ENCODE data around the gene DLG1.
"Not testable (repeated sequence)": the region's sequence is repeated elsewhere in the genome, so short reads cannot be mapped to it uniquely, and the experiment has no call there.

Gene DLG1

GRCh38 chr3:197242784-197243432, 55.5 kb downstream of the DLG1 start:
- no peak for DNase-seq (ENCODE audit: low read depth)

DNA sequence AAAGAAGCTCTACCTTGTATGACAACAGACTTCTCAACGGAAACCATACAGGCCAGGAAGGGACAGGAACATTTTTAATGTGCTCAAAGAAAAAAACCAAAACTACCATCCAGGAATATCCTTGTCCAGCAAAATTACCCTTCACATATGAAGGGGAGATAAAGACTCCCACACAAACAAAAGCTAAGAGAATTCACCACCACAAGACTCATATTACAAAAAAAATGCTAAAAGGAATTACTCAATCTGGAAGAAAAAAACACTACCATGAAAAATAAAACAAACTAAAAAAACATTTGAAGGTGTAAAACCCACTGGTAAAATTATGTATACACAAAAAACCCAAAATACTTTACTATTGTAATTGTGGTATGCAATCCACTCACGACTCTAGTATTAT, 57.2 kb downstream of the DLG1 start:
- DNase-seq (ENCODE audit: low read depth): no peak

DNA sequence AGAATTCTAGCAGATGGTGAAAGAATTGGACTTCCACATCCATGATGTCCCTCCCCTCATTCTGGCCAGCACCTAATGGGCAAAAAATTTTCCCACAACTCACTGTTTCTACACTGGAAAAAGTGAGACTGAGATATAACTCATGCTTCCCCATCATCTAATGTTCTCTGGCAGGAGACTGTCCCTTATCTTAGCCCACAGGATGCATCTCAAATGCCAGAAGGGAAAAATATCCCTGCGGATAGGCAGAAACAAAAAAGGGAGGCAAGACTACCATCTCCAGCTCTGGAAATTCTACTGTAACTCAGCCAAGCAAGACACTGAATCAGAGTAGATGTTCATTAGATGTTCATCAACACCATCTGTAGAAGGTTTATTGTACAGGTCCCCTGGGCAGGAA, 58.6 kb downstream of the DLG1 start:
- DNase-seq (ENCODE audit: low read depth): no peak

DNA sequence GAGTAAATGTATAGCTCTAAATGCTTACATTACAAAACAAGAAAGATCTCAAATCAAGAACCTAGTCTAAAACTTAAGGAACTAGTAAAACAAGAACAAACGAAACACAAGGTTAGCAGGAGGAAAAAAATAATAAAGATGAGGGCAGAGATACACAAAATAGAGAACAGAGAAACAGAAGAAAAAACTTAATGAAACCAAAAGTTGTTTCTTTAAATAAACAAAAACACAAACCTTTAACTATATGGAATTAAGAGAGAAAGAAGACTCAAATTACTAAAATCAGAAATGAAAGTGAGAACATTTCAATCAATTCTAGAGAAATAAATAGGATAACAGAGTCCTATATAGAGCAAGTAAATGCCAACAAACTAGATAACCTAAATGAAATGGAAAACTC, 59.6 kb downstream of the DLG1 start:
- DNase-seq (ENCODE audit: low read depth): no peak

DNA sequence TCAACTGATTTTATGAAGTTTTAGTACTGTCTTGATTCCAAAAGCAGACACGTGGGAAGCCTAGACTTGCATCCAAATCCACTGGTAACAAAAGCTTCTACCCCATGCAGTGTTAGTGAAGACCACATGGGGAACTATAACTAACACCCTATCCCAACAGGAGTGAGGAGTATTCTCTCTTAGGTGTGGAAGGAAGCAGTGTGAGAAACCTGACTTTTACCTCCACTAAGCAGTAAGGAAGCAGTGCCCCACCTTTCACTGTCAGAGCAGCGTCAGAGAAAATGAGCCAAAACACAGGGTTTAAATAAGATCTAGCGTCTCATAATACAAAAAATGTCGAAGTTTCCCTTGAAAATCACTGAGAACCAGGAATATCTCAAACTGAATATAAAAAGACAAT, 60.5 kb downstream of the DLG1 start:
- no peak for DNase-seq (ENCODE audit: low read depth)

DNA sequence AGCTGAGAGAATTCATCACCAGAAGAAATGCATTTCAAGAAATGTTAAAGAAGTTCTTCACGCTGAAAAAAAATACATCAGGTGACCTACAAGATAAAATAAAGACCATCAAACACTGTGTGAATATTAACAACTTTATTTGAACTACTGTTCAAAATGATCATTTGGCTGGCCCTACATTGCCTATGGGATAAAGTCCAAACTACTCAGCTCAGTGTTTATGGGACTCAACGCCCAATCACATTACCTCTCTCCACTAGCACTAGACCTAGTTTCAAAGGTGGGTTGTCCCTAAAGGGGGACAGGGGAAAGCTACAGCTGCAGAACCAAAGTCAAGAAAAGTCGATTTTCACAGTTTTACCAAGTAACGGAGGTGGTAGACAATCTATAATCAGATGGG, 62.0 kb downstream of the DLG1 start:
- no peak for DNase-seq (ENCODE audit: low read depth)

- DNase-seq (ENCODE audit: low read depth): no peak
Observed at GRCh38 chr3:197234947-197235914, 63.2 kb downstream of the DLG1 start.

GRCh38 chr3:197231321-197231720, 67.1 kb downstream of the DLG1 start:
- no peak for DNase-seq (ENCODE audit: low read depth)

DNA sequence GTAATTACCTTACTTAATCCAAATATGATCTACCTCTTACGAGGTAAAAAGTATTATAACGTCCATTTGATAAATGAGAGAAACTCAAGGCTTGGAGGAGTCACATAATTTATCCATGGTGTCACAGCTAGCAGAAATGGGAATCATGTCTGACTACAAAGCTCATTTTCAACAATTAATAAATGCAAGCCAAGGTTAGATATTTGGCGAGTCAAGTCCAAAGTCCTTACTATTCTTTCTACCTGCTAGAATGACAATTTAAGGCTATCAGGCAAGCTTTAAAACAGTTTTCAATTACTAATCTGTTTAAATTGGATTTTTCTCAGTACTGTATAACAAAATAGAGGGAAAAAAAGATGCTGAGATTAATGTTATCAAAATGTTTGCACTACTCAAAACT, 68.6 kb downstream of the DLG1 start:
- no peak for DNase-seq (ENCODE audit: low read depth)

DNA sequence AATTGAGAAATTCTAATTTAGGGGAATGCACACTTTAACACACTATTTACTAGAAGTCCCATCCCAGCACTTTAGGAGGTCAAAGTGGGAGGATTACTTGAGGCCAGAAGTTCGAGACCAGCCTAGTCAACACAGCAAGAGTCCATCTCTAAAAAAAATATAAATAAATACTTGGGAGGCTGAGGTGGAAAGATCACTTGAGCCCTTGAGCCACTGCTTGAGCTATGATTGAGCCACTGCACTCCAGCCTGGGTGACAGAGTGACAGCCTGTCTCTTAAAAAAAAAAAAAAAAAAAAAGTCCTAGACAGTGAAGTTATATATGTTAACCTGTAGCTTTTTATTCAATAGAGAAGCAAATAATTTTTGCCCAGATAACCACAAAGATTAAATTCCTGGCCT, 69.2 kb downstream of the DLG1 start:
- no peak for DNase-seq (ENCODE audit: low read depth)

DNA sequence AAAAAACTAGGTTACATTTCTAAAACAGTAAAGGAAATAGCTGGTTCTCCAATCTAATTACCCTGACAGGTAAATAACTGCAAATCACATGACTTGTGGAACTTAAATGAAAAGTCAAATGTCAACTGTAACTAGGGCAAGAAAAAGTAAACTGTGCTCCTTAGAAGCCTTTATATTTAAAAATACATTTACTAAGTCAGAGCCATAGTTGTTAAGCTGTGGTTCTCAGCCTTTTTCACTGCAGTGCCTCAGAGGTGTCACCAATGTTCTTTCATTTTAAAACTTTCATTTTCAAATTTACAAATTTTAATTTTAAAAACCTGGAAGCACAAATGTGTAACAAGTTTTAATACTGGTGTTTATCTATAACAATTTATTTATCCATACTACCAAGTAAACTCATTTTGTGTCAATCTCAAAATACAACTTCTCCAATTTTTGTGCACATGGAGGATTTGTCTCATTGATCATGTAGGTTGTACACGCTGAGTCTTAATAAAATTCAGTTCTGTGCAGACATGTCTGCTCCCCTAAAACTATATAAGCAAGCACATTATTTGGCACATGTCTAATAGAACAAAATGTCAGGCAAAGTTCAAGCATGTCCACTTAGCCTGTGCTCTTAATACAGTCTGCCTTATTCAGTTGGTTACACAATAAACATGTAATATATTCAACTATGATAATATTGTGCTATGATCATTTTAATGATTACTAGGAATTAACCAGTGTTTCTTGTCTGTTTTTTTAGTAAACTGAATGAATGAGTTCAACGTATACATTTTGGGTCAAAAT, 70.4 kb downstream of the DLG1 start:
- no peak for DNase-seq (ENCODE audit: low read depth)

DNA sequence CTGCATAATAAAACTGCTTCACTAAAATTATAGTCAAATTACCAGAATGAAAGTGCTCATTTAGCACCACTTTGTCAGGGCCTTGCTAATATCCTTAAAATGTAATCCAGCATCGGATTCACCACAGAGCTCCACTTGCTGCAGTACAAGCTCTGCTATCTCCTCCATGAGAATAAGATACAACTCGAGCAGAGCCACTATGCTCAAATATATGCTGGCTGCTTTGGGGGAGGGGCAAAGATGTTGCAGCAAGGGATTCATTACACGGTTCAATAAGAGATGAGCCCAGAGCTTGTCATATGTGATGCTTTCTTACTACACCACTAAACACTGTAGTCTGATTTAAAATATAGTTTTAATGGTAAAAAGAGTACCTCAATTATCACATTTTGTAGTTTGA, 72.2 kb downstream of the DLG1 start:
- no peak for DNase-seq (ENCODE audit: low read depth)

- DNase-seq (ENCODE audit: low read depth): no peak
Observed at GRCh38 chr3:197225579-197225978, 72.8 kb downstream of the DLG1 start.

DNA sequence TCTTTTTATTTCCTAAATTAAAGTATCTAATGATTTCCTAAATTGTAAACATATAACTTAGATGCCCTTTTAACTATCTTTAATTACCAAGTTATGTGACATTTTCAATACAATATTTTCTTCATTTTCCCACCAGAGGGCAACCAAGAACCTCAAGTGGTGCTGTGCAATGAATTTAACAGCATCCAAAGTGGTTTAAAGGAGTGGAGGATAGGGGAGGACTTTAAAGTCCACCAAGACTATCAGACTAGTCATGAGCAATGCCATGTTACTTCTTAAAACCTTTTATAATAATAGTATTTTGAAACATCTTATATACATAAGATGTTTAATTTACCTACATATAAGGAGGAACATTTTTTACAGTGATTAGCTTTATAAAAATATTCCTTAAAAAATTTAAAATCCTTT, 74.4 kb downstream of the DLG1 start:
- DNase-seq (ENCODE audit: low read depth): no peak

DNA sequence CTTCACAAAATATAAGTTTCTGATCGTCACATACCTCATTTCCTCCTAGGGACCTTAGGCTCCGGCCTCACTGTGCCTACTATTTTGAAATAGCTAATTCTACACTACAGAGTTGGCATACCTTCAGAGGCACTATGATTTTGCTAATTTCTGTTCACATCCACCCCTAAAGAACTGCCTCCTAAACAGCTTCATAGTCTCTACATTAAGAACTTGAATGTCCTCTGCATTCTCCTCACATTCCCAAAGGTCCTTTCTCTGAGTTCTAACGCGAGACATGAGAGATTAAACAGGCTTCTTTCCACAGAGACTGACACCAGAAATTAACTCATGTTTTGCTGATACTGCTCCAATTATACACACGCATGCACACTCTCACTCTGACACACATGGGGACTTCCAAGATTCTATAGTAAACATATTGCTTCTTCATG, 75.5 kb downstream of the DLG1 start:
- DNase-seq (ENCODE audit: low read depth): no peak

DNA sequence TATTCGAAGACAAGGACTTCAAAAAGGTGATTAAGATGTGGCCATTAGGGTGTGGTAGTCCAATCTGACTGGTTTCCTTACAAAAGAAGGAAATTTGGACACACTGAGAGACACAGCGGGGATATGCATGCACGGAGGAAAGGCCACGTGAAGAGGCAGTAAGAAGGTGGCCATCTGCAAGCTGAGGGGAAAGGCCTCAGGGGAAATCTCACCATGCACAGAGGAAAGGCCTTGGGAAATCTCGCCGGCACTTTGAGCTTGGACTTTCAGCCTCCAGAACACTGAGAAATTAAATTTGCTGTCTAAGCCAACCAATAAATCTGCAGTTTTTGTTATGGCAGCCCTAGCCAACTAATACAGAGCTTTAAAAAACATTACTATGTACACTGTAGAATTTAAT, 78.8 kb downstream of the DLG1 start:
- no peak for DNase-seq (ENCODE audit: low read depth)

- DNase-seq (ENCODE audit: low read depth): no peak
Observed at GRCh38 chr3:197218210-197218609, 80.2 kb downstream of the DLG1 start.

DNA sequence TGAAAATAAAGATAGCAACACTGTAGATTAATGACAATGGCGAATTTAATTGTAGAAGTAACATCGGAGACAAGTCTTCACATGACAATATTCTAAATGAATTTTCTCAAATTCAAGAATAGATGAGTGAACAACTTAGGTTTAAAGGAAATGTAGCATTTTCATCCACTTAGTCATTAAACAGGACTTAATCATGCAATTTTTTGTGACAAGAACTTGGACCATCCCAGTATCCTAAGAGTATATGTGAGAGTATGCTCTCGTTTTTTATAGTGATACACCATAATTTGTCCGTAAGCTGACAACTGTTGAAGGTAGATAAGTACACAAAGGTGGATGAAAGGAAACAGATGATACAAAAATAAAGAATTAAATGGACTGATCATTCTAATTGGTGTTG, 81.5 kb downstream of the DLG1 start:
- DNase-seq (ENCODE audit: low read depth): no peak

- no peak for DNase-seq (ENCODE audit: low read depth)
Observed at GRCh38 chr3:197216169-197216860, 82.1 kb downstream of the DLG1 start.

GRCh38 chr3:197212290-197212689, 86.1 kb downstream of the DLG1 start:
- DNase-seq (ENCODE audit: low read depth): no peak

DNA sequence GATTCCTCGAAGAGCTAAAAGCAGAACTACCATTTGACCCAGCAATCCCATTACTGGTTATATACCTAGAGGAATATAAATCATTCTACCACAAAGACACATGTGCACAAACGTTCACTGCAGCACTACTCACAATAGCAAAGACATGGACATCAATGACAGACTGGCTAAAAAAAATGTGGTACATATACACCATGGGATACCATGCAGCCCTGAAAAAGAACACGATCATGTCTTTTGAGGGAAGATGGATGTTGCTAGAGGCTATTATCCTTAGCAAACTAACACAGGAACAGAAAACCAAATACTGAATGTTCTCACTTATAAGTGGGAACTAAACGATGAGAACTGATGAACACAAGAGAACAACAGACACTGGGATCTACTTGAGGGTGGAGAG, 86.7 kb downstream of the DLG1 start:
- DNase-seq (ENCODE audit: low read depth): not testable (repeated sequence)
